Naive B cell (primary cell): ENCODE measurements around the gene ACO1. TPM values are rescaled to one million over a fixed set of nuclear protein-coding genes. Genes with fewer than 3 reads are reported as not detected.
A peak's percentile ranks its signal among the peaks of the same experiment; 100 is the strongest.
"Not testable (repeated sequence)": the region's sequence is repeated elsewhere in the genome, so short reads cannot be mapped to it uniquely, and the experiment has no call there.

Experiments used
- ATAC-seq, 2 donors: fragments of 150-1000 bp; cut with Tn5 transposase; 2 replicates each; pipeline ENCODE4 v1.10.0; 2021; ENCODE audit warnings: low read depth in 2 of 2, mild to moderate bottlenecking in 2 of 2, moderate library complexity in 2 of 2
- DNase-seq: peaks from one replicate; pipeline ENCODE4 v3.0.0; 2022
- H3K27ac Mint-ChIP-seq, 6 donors: one replicate each; pipeline ENCODE4 v1.8.0; 2020 to 2022; ENCODE audit warnings: mild to moderate bottlenecking in 6 of 6, mixed read lengths in 6 of 6, moderate library complexity in 5 of 6, inconsistent platforms in 2 of 6
- H3K27me3 Mint-ChIP-seq, 3 donors: one replicate each; pipeline ENCODE4 v1.8.0; 2021 to 2022; ENCODE audit warnings: mixed read lengths in 3 of 3, mild to moderate bottlenecking in 1 of 3
- H3K36me3 Mint-ChIP-seq, 2 donors: one replicate each; pipeline ENCODE4 v1.8.0; 2020 to 2022; ENCODE audit warnings: mixed read lengths in 2 of 2, inconsistent platforms in 1 of 2, mild to moderate bottlenecking in 1 of 2
- H3K4me1 Mint-ChIP-seq, 3 donors: one replicate each; pipeline ENCODE4 v1.8.0; 2020 to 2022; ENCODE audit warnings: mixed read lengths in 3 of 3, inconsistent platforms in 1 of 3, mild to moderate bottlenecking in 1 of 3, moderate library complexity in 1 of 3
- H3K4me3 Mint-ChIP-seq, 8 donors: one replicate each; pipeline ENCODE4 v1.8.0; 2020 to 2022; ENCODE audit warnings: mild to moderate bottlenecking in 8 of 8, mixed read lengths in 8 of 8, moderate library complexity in 8 of 8, inconsistent platforms in 2 of 8
- H3K9me3 Mint-ChIP-seq, 7 donors: one replicate each; pipeline ENCODE4 v1.8.0; 2020 to 2022; ENCODE audit warnings: mixed read lengths in 7 of 7, mild to moderate bottlenecking in 5 of 7, inconsistent platforms in 2 of 7, moderate library complexity in 1 of 7
- polyA plus RNA-seq, 6 donors: library from polyadenylated mRNA; unstranded; fragments of 300-500 nt; fragmentation: Illumina TruSeq; gene quantifications; one replicate each; pipeline ENCODE4 v1.2.3, GENCODE V29; 2021; ENCODE audit warnings: low read depth in 6 of 6

Gene ACO1
- 10 to 100 TPM in 1 of 6 donors, 1 to 10 TPM in 5; 6.2 to 10.4 (median 7.4) TPM for polyA plus RNA-seq

DNA sequence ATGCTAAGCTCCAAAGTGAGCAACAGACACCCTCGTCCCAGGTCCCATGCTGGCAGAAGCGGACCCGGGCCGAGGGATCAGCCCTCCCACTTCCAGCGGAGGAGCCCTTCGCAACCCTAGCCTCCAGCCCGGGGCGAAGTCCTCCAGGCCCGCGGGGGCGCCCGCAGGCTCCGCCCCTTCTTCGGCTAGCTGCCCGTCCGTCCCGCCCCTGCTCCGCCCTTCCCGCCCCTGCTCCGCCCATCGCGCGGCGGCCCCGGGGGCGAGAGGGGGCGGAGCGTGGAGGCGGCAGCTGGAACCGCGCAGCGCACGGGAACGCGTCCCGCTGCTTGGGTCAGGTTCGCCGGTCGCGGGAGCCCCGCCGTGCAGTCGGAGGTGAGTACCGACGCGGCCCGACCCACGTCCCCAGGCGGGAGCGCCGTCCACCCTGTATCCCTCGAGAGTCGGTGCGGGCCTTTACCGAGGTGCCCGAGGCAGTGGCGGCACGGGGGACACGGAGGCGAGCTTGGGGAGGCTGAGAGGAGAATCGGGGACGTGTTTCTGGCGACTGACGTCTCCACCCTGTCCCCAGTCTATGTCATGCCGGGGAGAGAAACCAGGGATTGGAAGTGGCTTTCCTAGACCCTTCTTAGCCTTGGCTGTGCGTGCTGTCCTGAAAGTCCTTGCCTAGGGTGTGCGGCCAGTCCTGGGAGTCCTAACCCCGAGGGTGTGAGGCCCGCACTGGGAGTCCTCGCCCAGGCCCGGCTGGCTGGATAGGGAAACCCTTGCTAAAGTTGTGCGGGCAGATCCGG is at the start of gene ACO1:
TSS of gene ACO1 (plus strand) at position 280 of the 788 bp plus-strand sequence. CDS start 20,864 bp downstream, outside the sequence.
- H3K4me3 Mint-ChIP-seq, result peak within 1 kb of the TSS; percentile 75 to 93 (median 90)
- H3K36me3 Mint-ChIP-seq, result no peaks in the 10 kb centered on the region
- peak within 1 kb of the TSS in 3 of 6 donors; percentile 53 to 83 (median 67) for H3K27ac Mint-ChIP-seq
- peak; percentile 87 for DNase-seq
- H3K27me3 Mint-ChIP-seq, result peaks cover 4 to 32% (median 26%) of the 10 kb centered on the region in 3 donors
- peak; percentile 94 to 96 for ATAC-seq
- peaks cover 12 to 14% (median 14%) of the 10 kb centered on the region in 3 donors for H3K4me1 Mint-ChIP-seq
- H3K9me3 Mint-ChIP-seq, result no peaks in the 10 kb centered on the region

DNA sequence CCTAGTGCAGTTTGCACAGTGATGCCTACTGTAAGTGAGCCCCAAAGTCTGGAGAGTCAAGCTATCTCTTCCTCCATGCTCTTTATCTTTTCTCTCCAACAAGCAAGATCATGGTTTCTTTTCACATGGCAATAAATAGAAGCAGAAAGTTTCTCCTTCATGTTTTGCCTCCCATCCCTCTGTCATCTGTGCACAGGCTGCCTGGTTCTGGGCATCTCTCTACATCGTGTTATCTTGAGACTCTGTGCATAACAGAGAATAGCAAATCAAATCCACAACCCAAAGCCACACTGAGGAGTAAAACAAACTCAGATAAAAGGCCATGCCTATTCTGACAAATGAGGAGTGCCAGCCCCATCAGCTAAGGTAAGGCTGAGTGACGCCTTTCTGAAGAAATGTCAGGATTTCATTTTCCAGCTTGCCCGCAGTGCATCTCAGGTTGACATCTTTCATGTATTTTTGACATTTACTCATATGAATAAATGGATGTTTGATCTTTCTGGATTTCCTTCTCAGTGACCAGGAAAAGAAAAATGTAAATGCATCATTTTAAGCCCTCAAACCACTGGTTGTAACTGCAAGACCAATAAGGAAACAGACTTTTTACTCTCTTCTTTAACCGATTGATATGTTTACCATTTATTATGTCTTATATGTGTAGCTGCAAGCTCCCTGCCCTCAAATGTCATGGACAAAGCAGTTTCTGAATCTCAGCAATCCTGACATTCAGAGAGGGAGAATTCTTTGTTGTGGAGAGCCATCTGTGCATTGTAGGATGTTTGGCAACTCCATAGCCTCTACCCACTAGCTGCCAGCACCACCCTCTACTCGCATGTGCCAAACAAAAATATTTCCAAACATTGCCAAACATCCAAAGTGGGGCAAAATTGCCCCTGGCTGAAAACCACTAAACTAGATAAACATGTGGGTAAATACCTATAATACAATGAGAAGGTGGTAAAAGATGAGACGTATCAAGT is 49.2 kb upstream of the ACO1 start:
- Mint-ChIP-seq H3K9me3 (peaks cover 0 to 3% (median 0%) of the 10 kb centered on the region in 7 donors), H3K4me3 (no peak overlapping the region), H3K36me3 (no peaks in the 10 kb centered on the region), H3K4me1 (peaks cover 0 to 5% (median 0%) of the 10 kb centered on the region in 3 donors), H3K27ac (peak overlapping the region in 1 of 6 donors; percentile 3), H3K27me3 (peaks cover 0 to 9% (median 5%) of the 10 kb centered on the region in 3 donors)
- no peak for ATAC-seq
- DNase-seq, result no peak

DNA sequence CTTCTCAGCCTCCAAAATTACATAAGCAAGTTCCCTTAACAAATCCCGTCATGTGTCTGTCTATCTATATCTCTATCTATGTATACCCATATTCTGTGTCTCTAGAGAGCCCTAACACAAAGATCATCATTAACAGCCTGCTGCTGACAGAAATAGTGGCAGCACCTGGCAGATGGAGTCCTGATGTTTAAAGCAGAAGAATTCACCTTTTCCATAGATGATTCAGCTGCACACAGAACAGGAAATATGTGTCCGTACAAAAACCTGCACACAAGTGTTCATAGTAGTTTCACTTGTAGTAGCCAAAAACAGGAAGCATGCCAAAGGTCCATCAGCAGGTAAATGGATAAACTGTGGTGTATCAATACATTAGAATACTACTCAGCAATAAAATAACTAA is 45.0 kb upstream of the ACO1 start:
- Mint-ChIP-seq H3K4me3 (no peak overlapping the region), H3K9me3 (no peaks in the 10 kb centered on the region), H3K36me3 (no peaks in the 10 kb centered on the region), H3K27me3 (peaks cover 0 to 9% (median 5%) of the 10 kb centered on the region in 3 donors), H3K4me1 (peaks cover 0 to 11% (median under 1%) of the 10 kb centered on the region in 3 donors), H3K27ac (peak overlapping the region in 1 of 6 donors; percentile 9)
- DNase-seq (no peak), ATAC-seq (no peak)

DNA sequence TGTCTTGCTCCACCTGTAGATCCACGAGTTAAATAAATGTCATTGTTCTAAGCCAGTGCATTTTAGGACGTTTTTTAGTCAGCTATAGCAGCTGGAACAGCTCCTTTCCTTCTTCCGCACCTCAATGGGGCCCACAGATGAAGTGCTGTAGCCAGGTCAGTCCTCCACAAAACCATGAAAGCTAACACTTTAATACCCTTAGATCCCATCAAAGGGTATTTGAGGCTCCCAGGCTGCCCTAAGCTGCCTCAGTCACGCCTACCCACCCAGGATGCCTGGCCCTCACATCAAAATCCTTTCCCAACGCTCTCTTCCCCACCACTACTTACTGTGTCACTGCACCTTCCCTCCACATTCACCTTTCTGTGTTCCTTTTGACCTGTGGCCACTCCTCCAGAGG is 44.1 kb upstream of the ACO1 start:
- ATAC-seq (no peak), DNase-seq (no peak)
- Mint-ChIP-seq H3K27me3 (peaks cover 0 to 8% (median 5%) of the 10 kb centered on the region in 3 donors), H3K36me3 (no peaks in the 10 kb centered on the region), H3K4me3 (no peak overlapping the region), H3K4me1 (peaks cover 0 to 13% (median 2%) of the 10 kb centered on the region in 3 donors), H3K9me3 (no peaks in the 10 kb centered on the region), H3K27ac (no peak overlapping the region)

DNA sequence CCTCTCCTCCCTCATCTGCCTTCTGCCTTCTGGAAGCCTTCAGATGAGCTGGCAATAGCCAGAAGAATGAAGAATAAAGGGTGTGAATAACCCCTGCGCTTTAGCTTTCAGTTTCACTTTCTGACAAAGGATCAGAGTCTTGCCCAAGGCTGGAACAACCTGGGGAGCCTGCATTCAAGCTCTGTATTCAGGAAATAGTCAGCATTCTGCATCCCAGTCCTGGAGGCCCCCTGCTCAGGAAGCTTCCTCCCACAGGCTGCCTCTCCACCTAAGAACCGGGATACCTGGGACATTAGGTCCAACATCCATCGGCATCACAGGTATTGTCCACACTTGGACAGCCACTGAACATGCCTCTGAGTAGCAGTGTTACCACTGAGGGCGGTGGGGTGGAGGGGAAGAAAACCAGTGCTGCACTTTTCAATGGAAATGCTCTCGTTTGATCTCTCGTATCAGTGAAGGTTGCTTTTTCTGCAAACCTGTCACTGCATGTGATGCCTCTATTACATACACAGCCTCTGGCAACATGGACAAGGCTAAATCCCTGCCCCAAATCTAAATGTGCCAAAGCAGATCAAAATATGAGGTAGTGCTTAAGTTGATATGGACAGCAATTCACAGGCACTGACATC is 39.8 kb upstream of the ACO1 start:
- Mint-ChIP-seq H3K9me3 (no peaks in the 10 kb centered on the region), H3K4me3 (no peak overlapping the region), H3K4me1 (peaks cover 0 to 9% (median 2%) of the 10 kb centered on the region in 3 donors), H3K36me3 (no peaks in the 10 kb centered on the region), H3K27me3 (peaks cover 0 to 10% (median 0%) of the 10 kb centered on the region in 3 donors), H3K27ac (peak overlapping the region in 1 of 6 donors; percentile 18)
- DNase-seq (no peak), ATAC-seq (no peak)

DNA sequence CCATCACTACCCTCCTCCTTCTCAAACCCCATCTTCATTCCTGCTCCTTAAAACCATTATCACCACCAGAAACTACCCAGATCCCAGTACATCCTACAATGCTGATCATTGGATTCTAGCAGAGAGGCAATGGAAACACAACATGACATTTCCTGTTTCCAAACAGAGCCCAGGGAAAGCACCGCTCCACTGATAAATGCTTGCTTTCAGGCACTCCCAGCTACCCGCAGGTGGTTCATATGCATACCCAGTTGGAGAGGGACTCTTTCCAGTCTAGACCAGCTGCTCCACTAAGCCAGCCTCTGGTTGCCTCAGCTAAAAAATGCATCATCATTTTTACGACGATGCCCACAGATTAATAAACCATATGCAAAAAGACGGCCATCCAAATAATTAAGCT is 39.2 kb upstream of the ACO1 start:
- DNase-seq (no peak), ATAC-seq (no peak)
- Mint-ChIP-seq H3K4me3 (no peak overlapping the region), H3K27me3 (peaks cover 0 to 10% (median 0%) of the 10 kb centered on the region in 3 donors), H3K36me3 (no peaks in the 10 kb centered on the region), H3K4me1 (peaks cover 0 to 9% (median 2%) of the 10 kb centered on the region in 3 donors), H3K27ac (no peak overlapping the region), H3K9me3 (no peaks in the 10 kb centered on the region)

DNA sequence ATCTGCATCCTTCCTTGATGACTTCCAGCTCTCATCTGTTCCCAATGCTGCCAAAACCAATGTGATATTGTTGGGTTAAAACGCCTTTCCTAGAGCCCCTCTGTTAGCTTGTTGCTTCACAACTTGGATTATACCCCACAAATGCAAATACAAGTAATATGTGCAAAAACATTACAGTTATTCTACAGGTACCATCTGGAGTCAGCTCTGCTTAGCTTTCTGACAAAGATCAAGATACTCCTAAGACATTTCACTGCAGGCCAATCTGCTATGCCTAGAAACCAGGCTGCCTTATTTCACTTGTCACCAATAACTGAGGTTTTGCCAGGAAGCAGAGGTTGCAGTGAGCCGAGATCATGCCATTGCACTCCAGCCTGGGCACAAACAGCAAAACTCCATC is 36.9 kb upstream of the ACO1 start:
- Mint-ChIP-seq H3K4me1 (peaks cover 0 to 9% (median 2%) of the 10 kb centered on the region in 3 donors), H3K9me3 (no peaks in the 10 kb centered on the region), H3K27ac (no peak overlapping the region)

DNA sequence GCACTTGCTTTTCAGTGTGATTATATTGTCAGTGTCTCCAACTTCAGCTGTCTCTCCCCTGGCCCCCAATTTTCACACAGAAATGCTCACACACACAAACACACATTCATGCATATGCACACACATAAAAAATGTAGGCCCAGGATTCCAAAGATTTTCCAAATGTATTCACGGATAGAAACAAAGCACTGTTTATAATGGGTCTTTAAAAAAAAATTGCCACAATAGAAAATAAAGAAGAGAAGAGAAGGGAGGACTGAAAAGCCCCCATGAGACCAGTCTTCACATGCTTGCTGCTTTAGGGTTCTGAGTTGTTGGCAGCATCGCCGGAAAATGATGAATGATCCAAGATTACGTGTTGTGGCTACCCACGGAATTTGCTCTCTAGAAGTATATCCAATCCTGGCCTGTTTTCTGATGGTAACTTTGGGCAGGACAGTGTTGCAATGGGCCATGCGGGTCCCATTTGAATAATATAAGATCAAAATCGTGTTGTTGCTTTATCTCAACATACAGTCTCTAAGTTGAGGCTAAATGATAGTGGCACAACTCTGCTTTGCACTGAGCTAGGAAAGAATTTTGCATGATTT is 36.2 kb upstream of the ACO1 start:
- Mint-ChIP-seq H3K4me1 (peaks cover 0 to 9% (median 2%) of the 10 kb centered on the region in 3 donors), H3K27me3 (peaks cover 0 to 10% (median 0%) of the 10 kb centered on the region in 3 donors), H3K36me3 (no peaks in the 10 kb centered on the region), H3K27ac (no peak overlapping the region), H3K9me3 (no peaks in the 10 kb centered on the region), H3K4me3 (no peak overlapping the region)
- ATAC-seq, result no peak
- DNase-seq, result no peak

More for the DNA sequence above, 36.9 kb upstream of the ACO1 start:
- DNase-seq (no peak), ATAC-seq (no peak)
- Mint-ChIP-seq H3K4me3 (no peak overlapping the region), H3K36me3 (no peaks in the 10 kb centered on the region), H3K27me3 (peaks cover 0 to 10% (median 0%) of the 10 kb centered on the region in 3 donors)

DNA sequence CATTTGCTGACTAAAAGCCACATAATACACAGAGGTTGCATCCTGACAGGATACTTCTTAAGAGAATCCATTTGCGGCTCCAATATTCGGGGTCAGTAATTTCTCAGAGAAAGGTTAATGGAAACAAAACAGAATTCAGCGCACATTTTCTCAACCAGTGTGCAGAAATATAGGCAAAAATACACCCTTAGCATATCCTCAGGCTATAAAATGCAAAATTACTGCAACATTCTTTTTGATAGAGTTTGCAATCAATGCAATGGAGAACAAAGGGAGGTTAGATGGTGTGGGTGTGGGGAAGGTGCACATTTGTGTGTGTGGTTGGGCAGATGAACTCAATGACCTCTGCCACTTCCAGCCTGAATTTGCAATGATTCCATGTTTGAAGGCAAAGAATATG is 35.4 kb upstream of the ACO1 start:
- DNase-seq (no peak), ATAC-seq (no peak)
- peaks cover 0 to 10% (median 0%) of the 10 kb centered on the region in 3 donors for H3K27me3 Mint-ChIP-seq
- H3K27ac Mint-ChIP-seq, result no peak overlapping the region
- H3K4me3 Mint-ChIP-seq, result no peak overlapping the region
- H3K36me3 Mint-ChIP-seq, result no peaks in the 10 kb centered on the region
- no peaks in the 10 kb centered on the region for H3K9me3 Mint-ChIP-seq
- peaks cover 0 to 6% (median 2%) of the 10 kb centered on the region in 3 donors for H3K4me1 Mint-ChIP-seq

DNA sequence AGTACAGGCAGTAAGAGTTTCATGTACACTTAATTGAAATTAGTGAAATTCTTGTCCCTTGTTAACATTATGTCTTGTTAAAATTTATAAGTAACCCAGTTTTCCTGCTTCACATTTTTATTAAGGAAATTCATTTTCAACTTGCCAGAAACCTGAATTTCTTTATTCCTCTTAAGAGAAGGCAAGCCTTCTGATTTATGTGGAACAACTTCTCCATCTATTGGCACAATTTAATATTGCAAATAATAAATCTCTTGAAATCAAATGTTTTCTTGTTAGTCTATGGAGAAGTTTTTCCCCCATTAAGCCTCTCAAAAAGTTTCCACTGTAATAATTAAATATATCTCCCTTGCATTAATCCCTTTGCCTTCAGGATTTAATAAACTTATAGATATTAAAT is 33.8 kb upstream of the ACO1 start:
- H3K36me3 Mint-ChIP-seq, result no peaks in the 10 kb centered on the region

DNA sequence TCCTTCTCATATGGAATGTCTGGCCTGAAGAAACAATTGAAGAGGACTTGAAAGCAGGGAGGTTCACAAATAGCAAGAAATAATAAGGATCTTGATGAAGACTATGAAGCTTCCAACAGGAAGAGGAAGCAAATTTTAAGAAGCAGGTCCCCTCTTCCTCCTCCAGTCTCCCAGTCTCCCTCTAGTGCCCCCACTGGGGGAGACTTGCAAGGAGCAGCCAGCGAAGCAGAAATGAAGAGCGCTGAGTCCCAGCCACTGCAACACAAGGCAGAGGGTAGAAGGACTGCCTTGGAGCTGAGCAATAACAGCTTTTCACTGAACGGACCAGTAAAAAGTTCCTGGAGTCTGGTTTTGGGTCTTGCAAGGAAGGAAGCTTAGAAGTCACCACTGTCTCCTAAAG is 32.6 kb upstream of the ACO1 start:
- Mint-ChIP-seq H3K36me3 (no peaks in the 10 kb centered on the region), H3K4me1 (no peaks in the 10 kb centered on the region), H3K4me3 (no peak overlapping the region), H3K9me3 (no peaks in the 10 kb centered on the region), H3K27ac (no peak overlapping the region), H3K27me3 (peaks cover 3 to 16% (median 6%) of the 10 kb centered on the region in 3 donors)
- ATAC-seq, result no peak
- no peak for DNase-seq

More for the DNA sequence above, 33.8 kb upstream of the ACO1 start:
- no peaks in the 10 kb centered on the region for H3K4me1 Mint-ChIP-seq
- no peak overlapping the region for H3K27ac Mint-ChIP-seq
- H3K27me3 Mint-ChIP-seq, result peaks cover 1 to 14% (median 6%) of the 10 kb centered on the region in 3 donors
- no peak for ATAC-seq
- no peaks in the 10 kb centered on the region for H3K9me3 Mint-ChIP-seq
- H3K4me3 Mint-ChIP-seq, result no peak overlapping the region
- no peak for DNase-seq

DNA sequence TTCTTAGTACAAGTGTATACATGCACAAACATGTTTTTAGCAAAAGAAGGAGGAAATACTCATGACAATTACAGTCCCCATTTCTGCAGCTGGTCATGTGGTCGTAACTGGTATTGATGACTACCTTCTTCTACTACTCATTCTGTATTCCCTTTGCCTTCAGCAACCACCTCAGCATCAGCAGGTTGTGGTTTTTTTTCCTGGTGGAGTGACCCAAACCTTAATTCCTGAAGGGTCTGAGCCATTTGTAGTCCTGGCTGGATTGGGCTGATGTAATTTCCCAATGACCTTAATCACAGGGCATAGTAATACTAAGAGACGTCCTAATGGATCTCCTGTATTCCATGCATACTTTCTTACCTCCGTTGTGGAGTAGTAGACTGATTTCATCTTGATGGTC is 31.0 kb upstream of the ACO1 start:
- H3K36me3 Mint-ChIP-seq, DNase-seq, H3K27ac Mint-ChIP-seq, H3K4me3 Mint-ChIP-seq, H3K4me1 Mint-ChIP-seq, H3K9me3 Mint-ChIP-seq, ATAC-seq, H3K27me3 Mint-ChIP-seq: not testable (repeated sequence)
